GM23338 (cell line): ENCODE data around the gene PRDM7. TPM values are rescaled to one million over a fixed set of nuclear protein-coding genes. Genes with fewer than 3 reads are reported as not detected.

Source experiments
- ATAC-seq: fragments of 200-7000 bp; cut with Tn5 transposase; 3 replicates; pipeline ENCODE4 v1.9.1; 2020
- DNase-seq: peaks from one replicate; pipeline ENCODE4 v3.0.0-alpha.2; 2015; ENCODE audit warnings: low spot score
- H2AFZ ChIP-seq: fragments of 200-600 bp; sonication (generic); 2 replicates; pipeline ENCODE4 v1.8.0; 2016; ENCODE audit warnings: antibody characterized with exemption, mild to moderate bottlenecking, moderate library complexity
- H3F3A ChIP-seq: fragments of 200-600 bp; sonication (generic); replicated peaks from 2 replicates; pipeline ENCODE4 v1.8.0; 2017; ENCODE audit warnings: antibody characterized with exemption, mixed run types, low read depth
- H3K27ac ChIP-seq: fragments of 200-600 bp; sonication (generic); 2 replicates; pipeline ENCODE4 v1.6.1; 2016; ENCODE audit warnings: low read depth
- H3K27me3 ChIP-seq: fragments of 200-600 bp; sonication (generic); 2 replicates; pipeline ENCODE4 v1.8.0; 2016; ENCODE audit warnings: mild to moderate bottlenecking, mixed run types, moderate library complexity; ENCODE audit not compliant: insufficient read depth
- H3K36me3 ChIP-seq: fragments of 200-600 bp; sonication (generic); 2 replicates; pipeline ENCODE4 v1.8.0; 2016; ENCODE audit warnings: mild to moderate bottlenecking; ENCODE audit not compliant: insufficient read depth
- H3K4me1 ChIP-seq: fragments of 200-600 bp; sonication (generic); 2 replicates; pipeline ENCODE4 v1.8.0; 2016; ENCODE audit warnings: mild to moderate bottlenecking, moderate library complexity; ENCODE audit not compliant: insufficient read depth
- H3K4me2 ChIP-seq: fragments of 200-600 bp; sonication (generic); 2 replicates; pipeline ENCODE4 v1.7.1; 2017; ENCODE audit warnings: mixed run types
- H3K4me3 ChIP-seq: fragments of 200-600 bp; sonication (generic); 2 replicates; pipeline ENCODE4 v1.6.1; 2016; ENCODE audit warnings: mixed run types
- H3K79me2 ChIP-seq: fragments of 200-600 bp; sonication (generic); replicated peaks from 2 replicates; pipeline ENCODE4 v1.8.0; 2017; ENCODE audit warnings: mild to moderate bottlenecking; ENCODE audit not compliant: insufficient read depth
- H3K9me2 ChIP-seq: fragments of 200-600 bp; sonication (generic); 2 replicates; pipeline ENCODE4 v1.8.0; 2017; ENCODE audit not compliant: insufficient read depth
- H4K20me1 ChIP-seq: fragments of 200-600 bp; sonication (generic); replicated peaks from 2 replicates; pipeline ENCODE4 v1.8.0; 2017; ENCODE audit warnings: mild to moderate bottlenecking; ENCODE audit not compliant: insufficient read depth
- H3K27ac Mint-ChIP-seq: 2 replicates; pipeline ENCODE4 v1.8.0; 2020; ENCODE audit warnings: inconsistent platforms, mild to moderate bottlenecking, moderate library complexity, mixed read lengths
- H3K27me3 Mint-ChIP-seq: 3 replicates; pipeline ENCODE4 v1.8.0; 2022; ENCODE audit warnings: low read depth, mild to moderate bottlenecking, moderate library complexity, mixed read lengths, inconsistent platforms; ENCODE audit not compliant: insufficient read depth, poor library complexity
- H3K36me3 Mint-ChIP-seq: 3 replicates; pipeline ENCODE4 v1.8.0; 2021; ENCODE audit warnings: low read depth, mild to moderate bottlenecking, inconsistent platforms, moderate library complexity, mixed read lengths
- H3K4me1 Mint-ChIP-seq: 3 replicates; pipeline ENCODE4 v1.8.0; 2020; ENCODE audit warnings: mild to moderate bottlenecking, inconsistent platforms, mixed read lengths
- H3K4me3 Mint-ChIP-seq: 3 replicates; pipeline ENCODE4 v1.8.0; 2021; ENCODE audit warnings: moderate library complexity, mild to moderate bottlenecking, inconsistent platforms, mixed read lengths
- H3K9me3 Mint-ChIP-seq: 3 replicates; pipeline ENCODE4 v1.8.0; 2020; ENCODE audit warnings: moderate library complexity, mild to moderate bottlenecking, inconsistent platforms, mixed read lengths
- CREB1 ChIP-seq: fragments of 250-450 bp; sonication (Bioruptor Pico); IDR thresholded peaks from 2 replicates; pipeline ENCODE4 v1.5.0; 2020; ENCODE audit warnings: low read depth, mild to moderate bottlenecking, moderate library complexity
- EZH2 ChIP-seq: fragments of 200-600 bp; sonication (generic); IDR thresholded peaks from one replicate; pipeline ENCODE4 v1.8.0; 2017; ENCODE audit warnings: antibody characterized with exemption, mild to moderate bottlenecking, low read depth; ENCODE audit not compliant: unreplicated experiment
- EZH2phosphoT487 ChIP-seq: fragments of 200-600 bp; sonication (generic); IDR thresholded peaks from one replicate; pipeline ENCODE4 v1.8.1; 2018; ENCODE audit warnings: antibody characterized with exemption; ENCODE audit not compliant: unreplicated experiment
- JUNB ChIP-seq: IDR thresholded peaks from one replicate; pipeline ENCODE4 v1.6.1; 2016; ENCODE audit warnings: antibody characterized with exemption; ENCODE audit not compliant: unreplicated experiment
- NANOG ChIP-seq: IDR thresholded peaks from 2 replicates; pipeline ENCODE4 v1.6.1; 2016; ENCODE audit warnings: antibody characterized with exemption, borderline replicate concordance
- POLR2AphosphoS5 ChIP-seq: IDR thresholded peaks from 2 replicates; pipeline ENCODE4 v1.6.1; 2016; ENCODE audit warnings: antibody characterized with exemption, low read depth
- REST ChIP-seq: IDR thresholded peaks from one replicate; pipeline ENCODE4 v1.6.1; 2018; ENCODE audit warnings: antibody characterized with exemption; ENCODE audit not compliant: unreplicated experiment
- STAT1 ChIP-seq: IDR thresholded peaks from one replicate; pipeline ENCODE4 v1.6.1; 2016; ENCODE audit warnings: antibody characterized with exemption; ENCODE audit not compliant: unreplicated experiment
- ZNF114 ChIP-seq: fragments of 250-450 bp; sonication (Bioruptor Pico); IDR thresholded peaks from 2 replicates; pipeline ENCODE4 v1.5.0; 2020; ENCODE audit warnings: mild to moderate bottlenecking, moderate library complexity
- ZNF331 ChIP-seq: fragments of 250-450 bp; sonication (Bioruptor Pico); IDR thresholded peaks from 2 replicates; pipeline ENCODE4 v1.5.0; 2020; ENCODE audit warnings: low read depth, mild to moderate bottlenecking, moderate library complexity
- polyA plus RNA-seq: library from polyadenylated mRNA; unstranded; fragments of >200 nt; fragmentation: Nextera tagmentation; extraction: Ambion mirVana; gene quantifications from 2 replicates; pipeline ENCODE4 v1.2.1, GENCODE V29; 2016
- total RNA-seq: library from RNA; depleted of rRNA; stranded (reverse); fragments of >200 nt; shearing (Covaris generic); gene quantifications from 2 replicates; pipeline ENCODE4 v1.2.3, GENCODE V29; 2014
- TF ChIP-seq, protein P1 (sequence below), 2 experiments: fragments of 200-600 bp in 1 of 2; sonication (generic) in 1 of 2; conservative IDR thresholded peaks; 2 replicates each; pipeline versions ENCODE4 v1.5.1 to v1.6.1; 2016 to 2017; ENCODE audit warnings: antibody characterized with exemption in 2 of 2, low read depth in 2 of 2, mild to moderate bottlenecking in 2 of 2, moderate library complexity in 1 of 2
- TF ChIP-seq, protein P2 (sequence below): IDR thresholded peaks from 2 replicates; pipeline ENCODE4 v1.6.1; 2016; ENCODE audit warnings: antibody characterized with exemption
- TF ChIP-seq, protein P3 (sequence below): fragments of 250-450 bp; sonication (Bioruptor Pico); IDR thresholded peaks from 2 replicates; pipeline ENCODE4 v1.5.0; 2020; ENCODE audit warnings: mild to moderate bottlenecking, moderate library complexity

PRDM7 gene
- total and polyA plus RNA-seq, 2 experiments from 2014 or later, result 0.08 TPM; not detected in 1

DNA sequence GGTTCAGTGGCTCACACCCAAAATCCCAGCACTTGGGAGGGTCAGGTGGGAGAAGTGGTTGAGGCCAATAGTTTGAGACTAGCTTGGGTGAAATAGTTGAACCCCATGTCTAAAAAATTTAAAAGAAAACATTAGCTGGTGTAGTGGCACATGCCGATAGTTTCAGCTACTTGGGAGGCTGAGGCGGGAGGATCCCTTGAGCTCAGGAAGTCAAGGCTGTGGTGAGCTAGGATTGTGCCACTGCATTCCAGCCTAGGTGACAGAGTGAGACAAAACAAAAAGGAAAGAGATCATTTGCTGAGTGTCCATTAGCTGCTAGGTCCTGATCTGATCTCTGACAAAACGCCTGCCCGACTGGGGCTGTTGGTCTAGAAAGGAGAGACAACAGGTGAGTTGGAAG lies 43.7 kb downstream of the PRDM7 start:
- TF ChIP-seq ZNF331, result no peak
- TF ChIP-seq EZH2, result no peak
- TF ChIP-seq POLR2AphosphoS5, result no peak
- TF ChIP-seq, protein P1, sequence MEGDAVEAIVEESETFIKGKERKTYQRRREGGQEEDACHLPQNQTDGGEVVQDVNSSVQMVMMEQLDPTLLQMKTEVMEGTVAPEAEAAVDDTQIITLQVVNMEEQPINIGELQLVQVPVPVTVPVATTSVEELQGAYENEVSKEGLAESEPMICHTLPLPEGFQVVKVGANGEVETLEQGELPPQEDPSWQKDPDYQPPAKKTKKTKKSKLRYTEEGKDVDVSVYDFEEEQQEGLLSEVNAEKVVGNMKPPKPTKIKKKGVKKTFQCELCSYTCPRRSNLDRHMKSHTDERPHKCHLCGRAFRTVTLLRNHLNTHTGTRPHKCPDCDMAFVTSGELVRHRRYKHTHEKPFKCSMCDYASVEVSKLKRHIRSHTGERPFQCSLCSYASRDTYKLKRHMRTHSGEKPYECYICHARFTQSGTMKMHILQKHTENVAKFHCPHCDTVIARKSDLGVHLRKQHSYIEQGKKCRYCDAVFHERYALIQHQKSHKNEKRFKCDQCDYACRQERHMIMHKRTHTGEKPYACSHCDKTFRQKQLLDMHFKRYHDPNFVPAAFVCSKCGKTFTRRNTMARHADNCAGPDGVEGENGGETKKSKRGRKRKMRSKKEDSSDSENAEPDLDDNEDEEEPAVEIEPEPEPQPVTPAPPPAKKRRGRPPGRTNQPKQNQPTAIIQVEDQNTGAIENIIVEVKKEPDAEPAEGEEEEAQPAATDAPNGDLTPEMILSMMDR (conservative IDR thresholded peaks at IDR 0.05; ENCODE audit: low read depth in 2 of 2), result no peak
- no peak for TF ChIP-seq EZH2phosphoT487
- TF ChIP-seq JUNB, result no peak
- no peak for TF ChIP-seq REST
- TF ChIP-seq, protein P2, sequence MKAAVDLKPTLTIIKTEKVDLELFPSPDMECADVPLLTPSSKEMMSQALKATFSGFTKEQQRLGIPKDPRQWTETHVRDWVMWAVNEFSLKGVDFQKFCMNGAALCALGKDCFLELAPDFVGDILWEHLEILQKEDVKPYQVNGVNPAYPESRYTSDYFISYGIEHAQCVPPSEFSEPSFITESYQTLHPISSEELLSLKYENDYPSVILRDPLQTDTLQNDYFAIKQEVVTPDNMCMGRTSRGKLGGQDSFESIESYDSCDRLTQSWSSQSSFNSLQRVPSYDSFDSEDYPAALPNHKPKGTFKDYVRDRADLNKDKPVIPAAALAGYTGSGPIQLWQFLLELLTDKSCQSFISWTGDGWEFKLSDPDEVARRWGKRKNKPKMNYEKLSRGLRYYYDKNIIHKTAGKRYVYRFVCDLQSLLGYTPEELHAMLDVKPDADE, result no peak
- TF ChIP-seq, protein P3, sequence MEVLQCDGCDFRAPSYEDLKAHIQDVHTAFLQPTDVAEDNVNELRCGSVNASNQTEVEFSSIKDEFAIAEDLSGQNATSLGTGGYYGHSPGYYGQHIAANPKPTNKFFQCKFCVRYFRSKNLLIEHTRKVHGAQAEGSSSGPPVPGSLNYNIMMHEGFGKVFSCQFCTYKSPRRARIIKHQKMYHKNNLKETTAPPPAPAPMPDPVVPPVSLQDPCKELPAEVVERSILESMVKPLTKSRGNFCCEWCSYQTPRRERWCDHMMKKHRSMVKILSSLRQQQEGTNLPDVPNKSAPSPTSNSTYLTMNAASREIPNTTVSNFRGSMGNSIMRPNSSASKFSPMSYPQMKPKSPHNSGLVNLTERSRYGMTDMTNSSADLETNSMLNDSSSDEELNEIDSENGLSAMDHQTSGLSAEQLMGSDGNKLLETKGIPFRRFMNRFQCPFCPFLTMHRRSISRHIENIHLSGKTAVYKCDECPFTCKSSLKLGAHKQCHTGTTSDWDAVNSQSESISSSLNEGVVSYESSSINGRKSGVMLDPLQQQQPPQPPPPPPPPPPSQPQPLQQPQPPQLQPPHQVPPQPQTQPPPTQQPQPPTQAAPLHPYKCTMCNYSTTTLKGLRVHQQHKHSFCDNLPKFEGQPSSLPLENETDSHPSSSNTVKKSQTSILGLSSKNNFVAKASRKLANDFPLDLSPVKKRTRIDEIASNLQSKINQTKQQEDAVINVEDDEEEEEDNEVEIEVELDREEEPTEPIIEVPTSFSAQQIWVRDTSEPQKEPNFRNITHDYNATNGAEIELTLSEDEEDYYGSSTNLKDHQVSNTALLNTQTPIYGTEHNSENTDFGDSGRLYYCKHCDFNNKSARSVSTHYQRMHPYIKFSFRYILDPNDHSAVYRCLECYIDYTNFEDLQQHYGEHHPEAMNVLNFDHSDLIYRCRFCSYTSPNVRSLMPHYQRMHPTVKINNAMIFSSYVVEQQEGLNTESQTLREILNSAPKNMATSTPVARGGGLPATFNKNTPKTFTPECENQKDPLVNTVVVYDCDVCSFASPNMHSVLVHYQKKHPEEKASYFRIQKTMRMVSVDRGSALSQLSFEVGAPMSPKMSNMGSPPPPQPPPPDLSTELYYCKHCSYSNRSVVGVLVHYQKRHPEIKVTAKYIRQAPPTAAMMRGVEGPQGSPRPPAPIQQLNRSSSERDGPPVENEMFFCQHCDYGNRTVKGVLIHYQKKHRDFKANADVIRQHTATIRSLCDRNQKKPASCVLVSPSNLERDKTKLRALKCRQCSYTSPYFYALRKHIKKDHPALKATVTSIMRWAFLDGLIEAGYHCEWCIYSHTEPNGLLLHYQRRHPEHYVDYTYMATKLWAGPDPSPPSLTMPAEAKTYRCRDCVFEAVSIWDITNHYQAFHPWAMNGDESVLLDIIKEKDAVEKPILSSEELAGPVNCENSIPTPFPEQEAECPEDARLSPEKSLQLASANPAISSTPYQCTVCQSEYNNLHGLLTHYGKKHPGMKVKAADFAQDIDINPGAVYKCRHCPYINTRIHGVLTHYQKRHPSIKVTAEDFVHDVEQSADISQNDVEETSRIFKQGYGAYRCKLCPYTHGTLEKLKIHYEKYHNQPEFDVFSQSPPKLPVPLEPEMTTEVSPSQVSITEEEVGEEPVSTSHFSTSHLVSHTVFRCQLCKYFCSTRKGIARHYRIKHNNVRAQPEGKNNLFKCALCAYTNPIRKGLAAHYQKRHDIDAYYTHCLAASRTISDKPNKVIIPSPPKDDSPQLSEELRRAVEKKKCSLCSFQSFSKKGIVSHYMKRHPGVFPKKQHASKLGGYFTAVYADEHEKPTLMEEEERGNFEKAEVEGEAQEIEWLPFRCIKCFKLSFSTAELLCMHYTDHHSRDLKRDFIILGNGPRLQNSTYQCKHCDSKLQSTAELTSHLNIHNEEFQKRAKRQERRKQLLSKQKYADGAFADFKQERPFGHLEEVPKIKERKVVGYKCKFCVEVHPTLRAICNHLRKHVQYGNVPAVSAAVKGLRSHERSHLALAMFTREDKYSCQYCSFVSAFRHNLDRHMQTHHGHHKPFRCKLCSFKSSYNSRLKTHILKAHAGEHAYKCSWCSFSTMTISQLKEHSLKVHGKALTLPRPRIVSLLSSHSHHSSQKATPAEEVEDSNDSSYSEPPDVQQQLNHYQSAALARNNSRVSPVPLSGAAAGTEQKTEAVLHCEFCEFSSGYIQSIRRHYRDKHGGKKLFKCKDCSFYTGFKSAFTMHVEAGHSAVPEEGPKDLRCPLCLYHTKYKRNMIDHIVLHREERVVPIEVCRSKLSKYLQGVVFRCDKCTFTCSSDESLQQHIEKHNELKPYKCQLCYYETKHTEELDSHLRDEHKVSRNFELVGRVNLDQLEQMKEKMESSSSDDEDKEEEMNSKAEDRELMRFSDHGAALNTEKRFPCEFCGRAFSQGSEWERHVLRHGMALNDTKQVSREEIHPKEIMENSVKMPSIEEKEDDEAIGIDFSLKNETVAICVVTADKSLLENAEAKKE (CRISPR knock-in tag), result no peak
- no peak for TF ChIP-seq STAT1
- TF ChIP-seq ZNF114 (CRISPR knock-in tag), result no peak
- no peak for TF ChIP-seq CREB1 (CRISPR knock-in tag)
- TF ChIP-seq NANOG, result no peak
- H3K27me3 Mint-ChIP-seq, result peaks cover 12% of the 10 kb centered on the region
- H3F3A ChIP-seq, result 0 out of 2 replicates have a peak, but pooled peaks cover 2% of the 10 kb centered on the region
- no peak overlapping the region for H3K27ac ChIP-seq
- H3K9me3 Mint-ChIP-seq, result no peaks in the 10 kb centered on the region; the same call in 2 of the 3 replicates
- no peak overlapping the region for H2AFZ ChIP-seq
- H3K4me2 ChIP-seq, result no peak overlapping the region
- no peak overlapping the region for H3K27ac Mint-ChIP-seq
- H3K36me3 ChIP-seq, result no peaks in the 10 kb centered on the region; the same call in 1 of the 2 replicates
- peaks cover 7% of the 10 kb centered on the region for H3K4me1 Mint-ChIP-seq
- H3K79me2 ChIP-seq, result no peaks in the 10 kb centered on the region
- H4K20me1 ChIP-seq, result no peaks in the 10 kb centered on the region
- peaks cover 67% of the 10 kb centered on the region for H3K36me3 Mint-ChIP-seq
- ATAC-seq, result no peak
- H3K4me3 Mint-ChIP-seq, result no peak overlapping the region
- no peak overlapping the region for H3K4me3 ChIP-seq
- H3K27me3 ChIP-seq, result no peaks in the 10 kb centered on the region
- no peaks in the 10 kb centered on the region for H3K9me2 ChIP-seq
- no peak for DNase-seq
- H3K4me1 ChIP-seq, result no peaks in the 10 kb centered on the region
